Measurements from ENCODE around the gene VN1R4. TPM values are rescaled to one million over a fixed set of nuclear protein-coding genes. Genes with fewer than 3 reads are reported as not detected.
"Not testable (repeated sequence)": the region's sequence is repeated elsewhere in the genome, so short reads cannot be mapped to it uniquely, and the experiment has no call there.

VN1R4 gene
- total RNA-seq, 1 experiment from 2014 or later: not detected

GRCh38 chr19:53301341-53301740 lies 33.8 kb upstream of the VN1R4 start:
- not testable (repeated sequence) for H3K4me2 ChIP-seq (ENCODE audit: insufficient read depth, insufficient read length, low read length); H3K79me2 ChIP-seq (ENCODE audit: insufficient read depth, low read length); H3K27ac ChIP-seq (ENCODE audit: insufficient read length, low read depth, low read length); H2BK12ac ChIP-seq (ENCODE audit: insufficient read length, low read depth, low read length); H3K4me1 ChIP-seq (ENCODE audit: insufficient read depth, low read length); H3K9ac ChIP-seq (ENCODE audit: extremely low read depth, insufficient read length, low read length); H2BK20ac ChIP-seq (ENCODE audit: low read depth, low read length, poor library complexity, severe bottlenecking); H4K20me1 ChIP-seq (ENCODE audit: control insufficient read depth, insufficient read depth, insufficient read length); H2BK5ac ChIP-seq (ENCODE audit: insufficient read length, low read length); H3K27ac Mint-ChIP-seq; H3K23ac ChIP-seq (ENCODE audit: insufficient read length, low read depth, low read length); H4K5ac ChIP-seq (ENCODE audit: insufficient read length, low read depth, low read length); H2AFZ ChIP-seq (ENCODE audit: low read length); H3K56ac ChIP-seq (ENCODE audit: insufficient read length, low read depth, low read length); DNase-seq; H2BK15ac ChIP-seq (ENCODE audit: low read depth, low read length); H3K23me2 ChIP-seq (ENCODE audit: insufficient read length, low read depth, low read length, poor library complexity, severe bottlenecking); H3K27me3 ChIP-seq (ENCODE audit: insufficient read depth, low read length); H3K18ac ChIP-seq (ENCODE audit: insufficient read length, low read depth, low read length); H3K36me3 Mint-ChIP-seq (ENCODE audit: insufficient read depth in 1 of 3, low read depth in 3 of 3); H3T11ph ChIP-seq (ENCODE audit: low read length); H4K91ac ChIP-seq (ENCODE audit: insufficient read length, low read depth, low read length); H3K4ac ChIP-seq (ENCODE audit: low read depth, low read length); H4K8ac ChIP-seq (replicated peaks; ENCODE audit: insufficient read length, low read depth, low read length); H3K4me3 Mint-ChIP-seq; H2BK120ac ChIP-seq (ENCODE audit: low read depth, low read length, poor library complexity, severe bottlenecking); H3K4me1 Mint-ChIP-seq; H3K9me3 ChIP-seq (ENCODE audit: control insufficient read depth, low read depth, low read length); H2AK5ac ChIP-seq (ENCODE audit: insufficient read length, low read length); H3K79me1 ChIP-seq (ENCODE audit: insufficient read depth, low read depth, low read length, poor library complexity, severe bottlenecking); H3K14ac ChIP-seq (ENCODE audit: insufficient read depth, low read length)
- Mint-ChIP-seq H3K27me3 (ENCODE audit: low read depth) (peaks cover 38% of the 10 kb centered on the region), H3K9me3 (peaks cover 32 to 49% of the 10 kb centered on the region in 2 experiments)
- TF ChIP-seq CTCF (conservative IDR thresholded peaks at IDR 0.05): peak; percentile 22; the same call in 2 of the 3 replicates
- no CpG with 5 or more reads among the region's 8 CpGs for WGBS (ENCODE audit: extremely low coverage, insufficient read length, low lambda C conversion rate)

All from H9 (cell line).